Femur (tissue), 1 donor: ENCODE data around the gene NSMCE1.
"Not testable (repeated sequence)": the region's sequence is repeated elsewhere in the genome, so short reads cannot be mapped to it uniquely, and the experiment has no call there.

ENCODE experiments used
- DNase-seq: peaks from one replicate; pipeline ENCODE4 v3.0.0-alpha.2; 2017

The NSMCE1 gene

GRCh38 chr16:27302126-27302525 lies 33.6 kb upstream of the NSMCE1 start:
- DNase-seq: no peak

- no peak for DNase-seq
Measured at GRCh38 chr16:27301236-27301861, 32.8 kb upstream of the NSMCE1 start.

GRCh38 chr16:27298132-27298531 lies 29.6 kb upstream of the NSMCE1 start:
- no peak for DNase-seq

GRCh38 chr16:27293343-27293742 lies 24.8 kb upstream of the NSMCE1 start:
- DNase-seq: no peak

- DNase-seq: no peak
Measured at GRCh38 chr16:27291722-27292240, 23.2 kb upstream of the NSMCE1 start.

- no peak for DNase-seq
Measured at GRCh38 chr16:27291106-27291505, 22.5 kb upstream of the NSMCE1 start.

- DNase-seq: no peak
Measured at GRCh38 chr16:27290562-27290961, 22.0 kb upstream of the NSMCE1 start.

GRCh38 chr16:27289669-27290068 lies 21.1 kb upstream of the NSMCE1 start:
- DNase-seq: no peak

- DNase-seq: not testable (repeated sequence)
Measured at GRCh38 chr16:27288313-27288712, 19.7 kb upstream of the NSMCE1 start.

GRCh38 chr16:27287887-27288286 lies 19.3 kb upstream of the NSMCE1 start:
- no peak for DNase-seq

- no peak for DNase-seq
Measured at GRCh38 chr16:27287051-27287811, 18.7 kb upstream of the NSMCE1 start.

- peak; percentile 52 for DNase-seq
Measured at GRCh38 chr16:27286451-27286850, 17.9 kb upstream of the NSMCE1 start.

- no peak for DNase-seq
Measured at GRCh38 chr16:27285676-27286196, 17.2 kb upstream of the NSMCE1 start.

- no peak for DNase-seq
Measured at GRCh38 chr16:27284865-27285675, 16.5 kb upstream of the NSMCE1 start.

- DNase-seq: no peak
Measured at GRCh38 chr16:27281243-27281642, 12.7 kb upstream of the NSMCE1 start.

GRCh38 chr16:27275394-27275793 lies 6.8 kb upstream of the NSMCE1 start:
- no peak for DNase-seq

- not testable (repeated sequence) for DNase-seq
Measured at GRCh38 chr16:27274424-27274874, 5.9 kb upstream of the NSMCE1 start.

GRCh38 chr16:27273670-27274423 lies 5.3 kb upstream of the NSMCE1 start:
- no peak for DNase-seq

GRCh38 chr16:27273330-27273669 lies 4.7 kb upstream of the NSMCE1 start:
- DNase-seq: no peak

GRCh38 chr16:27272697-27273096 lies 4.1 kb upstream of the NSMCE1 start:
- DNase-seq: not testable (repeated sequence)

- DNase-seq: no peak
Measured at GRCh38 chr16:27272076-27272475, 3.5 kb upstream of the NSMCE1 start.

- no peak for DNase-seq
Measured at GRCh38 chr16:27270349-27270748, 1.8 kb upstream of the NSMCE1 start.
